Measurements from ENCODE around the gene SLC17A6.

- TF ChIP-seq CTCF (conservative IDR thresholded peaks at IDR 0.05; ENCODE audit: low read length) (no peak), EZH2phosphoT487 (IDR thresholded peaks at IDR 0.05; ENCODE audit: borderline replicate concordance, low read depth, low read length) (no peak)
Observed at GRCh38 chr11:22347857-22348487, 9.8 kb downstream of the SLC17A6 start.
